ENCODE measurements around the gene ATCAY.
"Not testable (repeated sequence)": the region's sequence is repeated elsewhere in the genome, so short reads cannot be mapped to it uniquely, and the experiment has no call there.

Gene ATCAY

GRCh38 chr19:3949997-3950859, 69.7 kb downstream of the ATCAY start:
- TF ChIP-seq EZH2 (IDR thresholded peaks at IDR 0.05; ENCODE audit: borderline replicate concordance, low read depth, low read length, severe bottlenecking), result no peak
- TF ChIP-seq CTCF (IDR thresholded peaks at IDR 0.05; ENCODE audit: borderline replicate concordance, extremely low read depth, low read length, poor library complexity, severe bottlenecking), result no peak
- no peaks in the 10 kb centered on the region for H3K36me3 ChIP-seq (ENCODE audit: insufficient read depth, low read length)
- no peak overlapping the region for H2AFZ ChIP-seq (ENCODE audit: low read depth, low read length)
- DNase-seq (no peak), ATAC-seq (ENCODE audit: insufficient read depth, low read depth) (no peak)
- no peaks in the 10 kb centered on the region for H3K27me3 ChIP-seq (ENCODE audit: insufficient read depth, low read length, poor library complexity)
- H3K27ac ChIP-seq (ENCODE audit: low read length), result no peak overlapping the region
- no peaks in the 10 kb centered on the region for H3K9me3 ChIP-seq (ENCODE audit: insufficient read depth, low read length, severe bottlenecking)
- H3K4me3 ChIP-seq (ENCODE audit: low read depth in 1 of 2, low read length in 2 of 2), result no peak overlapping the region
- no peaks in the 10 kb centered on the region for H3K4me1 ChIP-seq (ENCODE audit: insufficient read depth, low read length)
- no peaks in the 10 kb centered on the region for H4K20me1 ChIP-seq (ENCODE audit: insufficient read depth, low read length)
- H3K4me2 ChIP-seq (ENCODE audit: insufficient read depth, low read length), result no peak overlapping the region
- no peak overlapping the region for H3K9ac ChIP-seq (ENCODE audit: low read depth, low read length)
- no peaks in the 10 kb centered on the region for H3K79me2 ChIP-seq (ENCODE audit: insufficient read depth, low read length)

- Histone ChIP-seq H3K27ac (ENCODE audit: low read length) (no peak overlapping the region), H3K27me3 (ENCODE audit: insufficient read depth, low read length, poor library complexity) (no peaks in the 10 kb centered on the region), H4K20me1 (ENCODE audit: insufficient read depth, low read length) (no peaks in the 10 kb centered on the region), H3K4me3 (ENCODE audit: low read depth in 1 of 2, low read length in 2 of 2) (no peak overlapping the region), H3K36me3 (ENCODE audit: insufficient read depth, low read length) (no peaks in the 10 kb centered on the region), H3K4me2 (ENCODE audit: insufficient read depth, low read length) (no peak overlapping the region), H3K79me2 (ENCODE audit: insufficient read depth, low read length) (no peaks in the 10 kb centered on the region), H3K9me3 (ENCODE audit: insufficient read depth, low read length, severe bottlenecking) (no peaks in the 10 kb centered on the region), H3K9ac (ENCODE audit: low read depth, low read length) (no peak overlapping the region), H3K4me1 (ENCODE audit: insufficient read depth, low read length) (no peaks in the 10 kb centered on the region), H2AFZ (ENCODE audit: low read depth, low read length) (no peak overlapping the region)
- TF ChIP-seq CTCF (IDR thresholded peaks at IDR 0.05; ENCODE audit: borderline replicate concordance, extremely low read depth, low read length, poor library complexity, severe bottlenecking) (no peak), EZH2 (IDR thresholded peaks at IDR 0.05; ENCODE audit: borderline replicate concordance, low read depth, low read length, severe bottlenecking) (no peak)
- no peak for ATAC-seq (ENCODE audit: insufficient read depth, low read depth)
- DNase-seq, result no peak
Measured at GRCh38 chr19:3950871-3951861, 70.7 kb downstream of the ATCAY start.

- not testable (repeated sequence) for H3K4me3 ChIP-seq (ENCODE audit: low read depth in 1 of 2, low read length in 2 of 2); H4K20me1 ChIP-seq (ENCODE audit: insufficient read depth, low read length); ATAC-seq (ENCODE audit: insufficient read depth, low read depth); H3K4me2 ChIP-seq (ENCODE audit: insufficient read depth, low read length); H3K36me3 ChIP-seq (ENCODE audit: insufficient read depth, low read length); H3K27ac ChIP-seq (ENCODE audit: low read length); H3K79me2 ChIP-seq (ENCODE audit: insufficient read depth, low read length); H3K9me3 ChIP-seq (ENCODE audit: insufficient read depth, low read length, severe bottlenecking); DNase-seq; H3K27me3 ChIP-seq (ENCODE audit: insufficient read depth, low read length, poor library complexity); H3K4me1 ChIP-seq (ENCODE audit: insufficient read depth, low read length); H2AFZ ChIP-seq (ENCODE audit: low read depth, low read length); H3K9ac ChIP-seq (ENCODE audit: low read depth, low read length)
Measured at GRCh38 chr19:3952755-3953276, 72.3 kb downstream of the ATCAY start.
